CD14-positive monocyte (primary cell): ENCODE results near the gene BBS10. TPM values are rescaled to one million over a fixed set of nuclear protein-coding genes. Genes with fewer than 3 reads are reported as not detected.
A peak's percentile ranks its signal among the peaks of the same experiment; 100 is the strongest.

ENCODE experiments used
- DNase-seq, 3 donors: peaks; one replicate each; pipeline ENCODE4 v3.0.0-alpha.2; 2011 to 2022
- H2AFZ ChIP-seq: 2 replicates; pipeline ENCODE4 v1.6.0; 2012; ENCODE audit warnings: mild to moderate bottlenecking, low read depth, low read length, inconsistent platforms; ENCODE audit not compliant: insufficient read depth, poor library complexity, severe bottlenecking
- H3K27ac ChIP-seq, 2 donors: 1 replicate in 1 of 2; 2 replicates in 1 of 2; pipeline ENCODE4 v1.5.1; 2012 to 2013; ENCODE audit warnings: low read length in 2 of 2, control low read depth in 1 of 2, inconsistent platforms in 1 of 2, low read depth in 1 of 2, mild to moderate bottlenecking in 1 of 2
- H3K27me3 ChIP-seq, 2 donors: one replicate each; pipeline versions ENCODE4 v1.6.0 to v1.6.1; 2011 to 2013; ENCODE audit warnings: low read length in 2 of 2; ENCODE audit not compliant: control insufficient read depth in 2 of 2, insufficient read depth in 2 of 2
- H3K36me3 ChIP-seq, 2 donors: replicated peaks in 1 of 2; 1 replicate in 1 of 2; 2 replicates in 1 of 2; pipeline versions ENCODE4 v1.5.1 to v1.6.1; 2012 to 2013; ENCODE audit warnings: low read length in 2 of 2, control low read depth in 1 of 2, inconsistent platforms in 1 of 2, mild to moderate bottlenecking in 1 of 2; ENCODE audit not compliant: insufficient read depth in 2 of 2, control insufficient read depth in 1 of 2
- H3K4me1 ChIP-seq, 2 donors: 1 replicate in 1 of 2; 2 replicates in 1 of 2; pipeline versions ENCODE4 v1.5.1 to v1.6.1; 2012 to 2013; ENCODE audit warnings: low read length in 2 of 2, control low read depth in 1 of 2, inconsistent platforms in 1 of 2, mild to moderate bottlenecking in 1 of 2, moderate library complexity in 1 of 2; ENCODE audit not compliant: insufficient read depth in 2 of 2, control insufficient read depth in 1 of 2
- H3K4me2 ChIP-seq: replicated peaks from 2 replicates; pipeline ENCODE3; 2012; ENCODE audit warnings: low read length, moderate library complexity, mild to moderate bottlenecking; ENCODE audit not compliant: poor library complexity, severe bottlenecking; ENCODE audit errors: extremely low read depth
- H3K4me3 ChIP-seq, 3 experiments: fragments of 200-600 bp in 1 of 3; sonication (generic) in 1 of 3; replicated peaks in 1 of 3; 1 replicate in 2 of 3; 2 replicates in 1 of 3; pipeline ENCODE4 v1.5.1; 2011 to 2013; ENCODE audit warnings: low read length in 3 of 3, mild to moderate bottlenecking in 3 of 3, control low read depth in 2 of 3, low read depth in 2 of 3, inconsistent platforms in 1 of 3, moderate library complexity in 1 of 3
- H3K79me2 ChIP-seq: 2 replicates; pipeline ENCODE4 v1.6.0; 2012; ENCODE audit warnings: mild to moderate bottlenecking, control low read depth, inconsistent platforms, low read length, moderate library complexity; ENCODE audit not compliant: insufficient read depth
- H3K9ac ChIP-seq: 2 replicates; pipeline ENCODE4 v1.6.0; 2017; ENCODE audit warnings: low read length, mild to moderate bottlenecking; ENCODE audit not compliant: insufficient read depth, poor library complexity, severe bottlenecking
- H3K9me3 ChIP-seq, 2 donors: replicated peaks in 1 of 2; 1 replicate in 1 of 2; 2 replicates in 1 of 2; pipeline versions ENCODE4 v1.5.1 to v1.6.1; 2012 to 2013; ENCODE audit warnings: low read length in 2 of 2, control low read depth in 1 of 2; ENCODE audit not compliant: control insufficient read depth in 1 of 2, insufficient read depth in 1 of 2
- H4K20me1 ChIP-seq: 2 replicates; pipeline ENCODE4 v1.6.0; 2012; ENCODE audit warnings: mild to moderate bottlenecking, low read length, control low read depth, moderate library complexity; ENCODE audit not compliant: insufficient read depth
- H3K27ac Mint-ChIP-seq, 7 donors: one replicate each; pipeline ENCODE4 v1.8.0; 2020; ENCODE audit warnings: mild to moderate bottlenecking in 7 of 7, mixed read lengths in 7 of 7, moderate library complexity in 6 of 7, inconsistent platforms in 2 of 7
- H3K27me3 Mint-ChIP-seq, 3 donors: one replicate each; pipeline ENCODE4 v1.8.0; 2021 to 2022; ENCODE audit warnings: low read depth in 3 of 3, mild to moderate bottlenecking in 3 of 3, mixed read lengths in 3 of 3, moderate library complexity in 3 of 3, inconsistent platforms in 1 of 3
- H3K36me3 Mint-ChIP-seq, 2 donors: one replicate each; pipeline ENCODE4 v1.8.0; 2020; ENCODE audit warnings: mixed read lengths in 2 of 2, inconsistent platforms in 1 of 2, mild to moderate bottlenecking in 1 of 2
- H3K4me1 Mint-ChIP-seq: one replicate; pipeline ENCODE4 v1.8.0; 2020; ENCODE audit warnings: mild to moderate bottlenecking, mixed read lengths
- H3K4me3 Mint-ChIP-seq, 2 donors: one replicate each; pipeline ENCODE4 v1.8.0; 2020; ENCODE audit warnings: mild to moderate bottlenecking in 2 of 2, mixed read lengths in 2 of 2, moderate library complexity in 1 of 2
- H3K9me3 Mint-ChIP-seq, 7 donors: one replicate each; pipeline ENCODE4 v1.8.0; 2020 to 2022; ENCODE audit warnings: mixed read lengths in 7 of 7, mild to moderate bottlenecking in 6 of 7, moderate library complexity in 6 of 7, inconsistent platforms in 2 of 7
- WGBS: methylation state at CpG from one replicate; pipeline ENCODE4 v1.1.5; 2013; ENCODE audit warnings: missing lambda C conversion rate; ENCODE audit not compliant: insufficient coverage; 5-methylcytosine and 5-hydroxymethylcytosine counted together
- intact Hi-C, 2 donors: fragments of 100-400 bp; cut with micrococcal nuclease; formaldehyde crosslinking; loops; one replicate each; pipeline versions ENCODE4 v1.15.0 to v1.15.1; 2023
- polyA plus RNA-seq, 3 donors: library from polyadenylated mRNA; depleted of rRNA in 1 of 3; unstranded in 2 of 3; stranded (reverse) in 1 of 3; fragments of 300-500 nt in 2 of 3; fragments of >200 nt in 1 of 3; fragmentation: Illumina TruSeq in 2 of 3; gene quantifications; 1 replicate in 2 of 3; 2 replicates in 1 of 3; pipeline ENCODE4 v1.2.3, GENCODE V29; 2012 to 2021
- TF ChIP-seq, protein P1 (sequence below): fragments of 200-600 bp; IDR thresholded peaks from one replicate; pipeline ENCODE4 v1.8.0; 2022; ENCODE audit warnings: antibody characterized with exemption, mild to moderate bottlenecking

Gene BBS10
- polyA plus RNA-seq, 3 donors: 1.4 to 2.6 (median 1.8) TPM

DNA sequence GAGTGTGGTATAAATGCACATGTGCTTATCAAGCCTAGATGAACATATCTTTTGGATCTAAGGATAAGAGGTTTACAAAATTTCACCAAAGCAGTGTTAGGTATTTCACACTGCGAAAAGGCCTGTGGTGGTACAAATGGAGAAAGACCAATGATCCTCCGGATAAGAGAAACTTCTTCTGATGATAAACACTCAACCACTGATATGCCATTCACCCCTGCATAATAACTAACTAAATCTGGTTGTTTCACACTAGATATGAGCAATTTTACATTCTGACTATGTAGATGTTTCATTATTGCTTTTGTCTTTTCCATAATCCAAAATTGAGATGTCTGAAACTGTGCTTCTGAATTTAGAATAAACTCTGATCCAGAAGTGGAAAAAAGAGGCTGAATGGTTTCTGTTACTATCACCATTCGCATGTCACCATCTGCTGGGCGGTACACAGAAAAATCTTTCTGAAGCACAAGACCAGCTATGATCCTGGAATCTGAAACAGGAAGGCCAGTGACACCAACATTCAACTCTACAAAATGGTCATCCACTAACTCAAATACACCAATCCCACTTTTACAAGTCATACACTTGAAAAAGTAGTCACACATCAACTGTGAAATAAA lies 1.3 kb downstream of the BBS10 start:
- Histone ChIP-seq H3K4me1 (peaks cover 14 to 22% of the 10 kb centered on the region in 2 donors), H2AFZ (peak overlapping the region; percentile 98), H3K27me3 (no peaks in the 10 kb centered on the region), H3K9ac (no peak overlapping the region), H3K4me2 (peak overlapping the region; percentile 84), H3K4me3 (peak overlapping the region; percentile 66 to 86 (median 73)), H4K20me1 (no peaks in the 10 kb centered on the region), H3K79me2 (peaks cover 12% of the 10 kb centered on the region), H3K36me3 (no peaks in the 10 kb centered on the region), H3K27ac (no peak overlapping the region), H3K9me3 (no peaks in the 10 kb centered on the region)
- Mint-ChIP-seq H3K27ac (peak overlapping the region in 1 of 7 donors; percentile 84), H3K9me3 (no peaks in the 10 kb centered on the region), H3K27me3 (peaks cover 0 to 4% (median 0%) of the 10 kb centered on the region in 3 donors), H3K4me1 (peaks cover 24% of the 10 kb centered on the region), H3K36me3 (peaks cover 6 to 18% of the 10 kb centered on the region in 2 donors), H3K4me3 (peak overlapping the region in 1 of 2 donors; percentile 93)
- whole genome bisulfite sequencing: no CpG with 5 or more reads among the region's 4 CpGs
- peak; percentile 12 to 15 (median 13) for DNase-seq
- intact Hi-C loops: loop anchor here (10.0 kb wide), 2 partner anchors 108 to 262 kb away; partner anchors contain the start of gene NAP1L1 (in 1 of the 2)
- TF ChIP-seq, protein P1, sequence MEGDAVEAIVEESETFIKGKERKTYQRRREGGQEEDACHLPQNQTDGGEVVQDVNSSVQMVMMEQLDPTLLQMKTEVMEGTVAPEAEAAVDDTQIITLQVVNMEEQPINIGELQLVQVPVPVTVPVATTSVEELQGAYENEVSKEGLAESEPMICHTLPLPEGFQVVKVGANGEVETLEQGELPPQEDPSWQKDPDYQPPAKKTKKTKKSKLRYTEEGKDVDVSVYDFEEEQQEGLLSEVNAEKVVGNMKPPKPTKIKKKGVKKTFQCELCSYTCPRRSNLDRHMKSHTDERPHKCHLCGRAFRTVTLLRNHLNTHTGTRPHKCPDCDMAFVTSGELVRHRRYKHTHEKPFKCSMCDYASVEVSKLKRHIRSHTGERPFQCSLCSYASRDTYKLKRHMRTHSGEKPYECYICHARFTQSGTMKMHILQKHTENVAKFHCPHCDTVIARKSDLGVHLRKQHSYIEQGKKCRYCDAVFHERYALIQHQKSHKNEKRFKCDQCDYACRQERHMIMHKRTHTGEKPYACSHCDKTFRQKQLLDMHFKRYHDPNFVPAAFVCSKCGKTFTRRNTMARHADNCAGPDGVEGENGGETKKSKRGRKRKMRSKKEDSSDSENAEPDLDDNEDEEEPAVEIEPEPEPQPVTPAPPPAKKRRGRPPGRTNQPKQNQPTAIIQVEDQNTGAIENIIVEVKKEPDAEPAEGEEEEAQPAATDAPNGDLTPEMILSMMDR: no peak

- H3K27ac ChIP-seq: no peak overlapping the region
- H3K36me3 ChIP-seq: no peaks in the 10 kb centered on the region
- H3K27ac Mint-ChIP-seq: peak overlapping the region in 1 of 7 donors; percentile 25
- H3K79me2 ChIP-seq: peaks cover 12% of the 10 kb centered on the region
- no peak overlapping the region for H3K4me3 ChIP-seq
- WGBS: no CpG with 5 or more reads among the region's 4 CpGs
- H3K27me3 ChIP-seq: no peaks in the 10 kb centered on the region
- no peak overlapping the region for H3K4me2 ChIP-seq
- TF ChIP-seq, protein P1: no peak
- H3K9ac ChIP-seq: no peak overlapping the region
- peaks cover 14 to 22% of the 10 kb centered on the region in 2 donors for H3K4me1 ChIP-seq
- no peak for DNase-seq
- intact Hi-C loops: loop anchor here (10.0 kb wide), 2 partner anchors 109 to 261 kb away; partner anchors contain the start of gene NAP1L1 (in 1 of the 2)
- no peaks in the 10 kb centered on the region for H3K9me3 ChIP-seq
- no peak overlapping the region for H3K4me3 Mint-ChIP-seq
- peaks cover 6 to 18% of the 10 kb centered on the region in 2 donors for H3K36me3 Mint-ChIP-seq
- H4K20me1 ChIP-seq: no peaks in the 10 kb centered on the region
- H3K4me1 Mint-ChIP-seq: peaks cover 24% of the 10 kb centered on the region
- H3K27me3 Mint-ChIP-seq: peaks cover 0 to 6% (median 0%) of the 10 kb centered on the region in 3 donors
- no peaks in the 10 kb centered on the region for H3K9me3 Mint-ChIP-seq
- H2AFZ ChIP-seq: no peak overlapping the region
These were observed 2.0 kb downstream of the BBS10 start for GRCh38 chr12:76346236-76346635.
